HG02623 (cell line): ENCODE data around the gene NISCH.

ENCODE experiments used
- ATAC-seq: cut with Tn5 transposase; IDR thresholded peaks from one replicate; pipeline ENCODE4 v1.9.1; 2021; ENCODE audit warnings: moderate library complexity; ENCODE audit not compliant: unreplicated experiment

NISCH gene

GRCh38 chr3:52447512-52448355 is 7.7 kb upstream of the NISCH start:
- no peak for ATAC-seq

DNA sequence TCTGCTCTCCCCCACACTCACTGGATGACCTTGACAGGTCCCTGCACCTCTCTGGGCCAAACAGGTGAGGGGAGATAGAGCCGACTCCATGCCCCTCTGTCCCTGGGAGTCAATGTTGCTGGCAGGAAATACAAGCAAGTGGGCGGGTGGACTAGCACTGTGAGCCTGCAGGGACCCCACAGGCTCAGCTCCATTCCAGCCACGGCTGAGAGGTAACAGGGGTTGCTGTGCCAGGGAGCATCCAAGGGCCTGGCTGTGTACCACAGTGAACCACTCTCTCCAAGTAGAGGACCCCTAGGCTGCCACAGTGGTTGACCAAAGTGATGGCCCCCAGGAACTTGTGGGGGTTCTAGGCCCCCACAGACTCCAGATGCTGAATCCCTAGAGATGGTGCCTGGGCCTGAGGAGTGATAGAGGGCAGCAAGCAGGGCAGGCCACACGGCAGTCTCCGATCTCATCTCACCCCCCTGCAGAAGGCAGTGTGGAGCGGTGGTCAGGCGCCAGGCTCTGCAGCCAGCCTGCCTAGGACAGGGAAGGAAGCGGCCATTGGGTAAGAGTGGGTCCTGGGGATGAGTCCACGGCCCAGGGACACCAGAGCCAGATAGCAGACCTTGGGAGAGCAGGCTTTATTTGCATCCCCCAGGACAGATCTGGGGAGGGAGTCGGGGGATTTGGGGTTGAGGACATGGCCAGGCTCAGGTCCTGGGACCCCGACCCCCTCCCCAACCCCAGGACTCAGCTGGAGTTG is 4.7 kb upstream of the NISCH start:
- no peak for ATAC-seq

DNA sequence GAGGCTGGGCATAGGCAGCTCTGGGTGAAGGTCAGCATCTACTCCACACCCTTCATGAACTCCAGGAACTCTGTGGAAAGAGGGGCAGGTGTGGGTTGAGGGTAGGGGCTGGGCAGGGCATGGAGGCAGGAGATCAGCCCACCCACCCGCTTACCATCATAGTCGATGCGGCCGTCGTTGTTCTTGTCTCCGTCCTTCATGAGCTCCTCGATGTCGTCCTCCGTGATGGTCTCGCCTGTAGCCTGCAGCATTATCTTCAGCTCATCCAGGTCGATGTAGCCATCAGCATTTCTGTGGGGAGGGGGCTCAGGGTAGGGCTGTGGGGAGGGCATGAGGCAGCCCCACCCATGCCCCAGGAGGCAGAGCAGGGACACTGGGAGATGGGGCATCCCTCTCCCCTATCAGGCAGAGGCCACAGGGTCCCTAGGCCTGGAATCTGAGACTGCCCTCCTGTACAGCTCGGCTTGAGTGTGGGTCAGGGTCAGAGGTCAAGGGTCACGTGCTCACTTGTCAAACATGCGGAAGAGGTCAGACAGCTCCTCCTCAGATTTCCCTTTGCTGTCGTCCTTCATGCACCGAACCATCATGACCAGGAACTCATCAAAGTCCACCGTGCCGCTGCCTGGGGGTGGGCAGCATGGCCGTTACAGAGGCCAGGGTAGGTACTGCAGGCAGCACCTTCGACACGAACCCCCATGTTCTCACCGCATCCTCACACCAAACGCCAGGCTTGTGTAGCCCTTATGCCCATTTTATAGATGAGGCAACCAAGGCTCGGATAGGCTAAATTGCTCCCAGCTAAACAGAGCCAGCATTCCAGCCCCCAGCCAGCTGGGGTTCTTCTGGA is 3.9 kb upstream of the NISCH start:
- no peak for ATAC-seq

DNA sequence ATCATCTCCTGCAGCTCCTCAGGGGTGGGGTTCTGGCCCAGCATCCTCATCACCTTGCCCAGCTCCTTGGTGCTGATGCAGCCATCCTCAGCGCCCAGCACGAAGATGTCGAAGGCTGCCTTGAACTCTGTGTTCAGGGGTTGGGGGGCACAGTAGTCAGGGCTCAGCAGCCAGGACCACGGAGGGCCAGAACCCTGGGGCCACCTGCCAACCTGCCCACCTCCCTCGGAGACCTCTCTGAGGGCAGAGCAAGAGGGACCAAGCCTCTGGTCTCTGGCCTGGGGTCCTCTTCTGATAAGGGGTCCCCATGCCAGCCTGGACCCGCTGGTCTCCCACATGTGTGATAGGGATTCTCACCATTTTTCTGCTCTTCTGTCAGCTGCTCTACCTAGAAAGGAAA is 3.3 kb upstream of the NISCH start:
- ATAC-seq: no peak

- ATAC-seq: no peak
Measured at GRCh38 chr3:52452570-52453221, 2.7 kb upstream of the NISCH start.

DNA sequence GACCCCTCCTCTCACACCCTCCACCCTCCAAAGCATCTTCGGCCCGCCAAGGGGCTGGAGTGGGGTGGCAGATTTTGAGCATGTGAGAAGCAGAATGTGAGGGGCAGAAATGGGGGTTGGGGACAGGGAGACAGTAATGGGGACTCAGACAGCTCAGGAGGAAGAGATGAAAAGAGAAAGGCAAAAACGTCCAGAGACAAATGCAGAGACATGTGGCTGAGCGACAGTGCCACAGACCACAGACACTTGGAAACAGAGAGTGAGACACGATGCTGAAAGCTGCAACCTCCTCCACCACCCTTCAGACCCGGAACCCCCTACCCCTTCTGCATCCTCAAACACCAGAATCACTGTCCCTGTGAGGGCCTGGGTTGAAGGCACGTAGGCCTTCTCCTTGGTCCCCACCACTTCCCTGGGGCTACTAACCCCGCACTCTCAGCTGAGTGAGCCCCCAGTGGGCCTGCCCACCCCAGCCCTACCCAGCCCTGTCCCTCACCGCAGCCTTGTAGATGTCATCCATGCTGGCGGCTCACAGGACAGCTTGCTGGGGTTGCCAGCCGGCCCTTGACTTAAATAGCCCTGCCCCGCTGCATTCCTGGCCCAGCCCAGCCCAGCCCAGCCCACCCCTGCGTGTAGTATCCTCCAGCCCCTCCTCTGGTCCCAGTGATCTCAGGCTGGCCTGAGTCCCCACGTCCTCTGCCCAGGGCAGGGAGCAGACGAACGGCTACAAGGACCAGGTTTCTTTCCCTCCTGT is 1.7 kb upstream of the NISCH start, which contains the start of gene TNNC1:
TNNC1 (minus strand) TSS at position 546 of the 754 bp plus-strand sequence; CDS start at position 520, 26 bp downstream.
- ATAC-seq: no peak

DNA sequence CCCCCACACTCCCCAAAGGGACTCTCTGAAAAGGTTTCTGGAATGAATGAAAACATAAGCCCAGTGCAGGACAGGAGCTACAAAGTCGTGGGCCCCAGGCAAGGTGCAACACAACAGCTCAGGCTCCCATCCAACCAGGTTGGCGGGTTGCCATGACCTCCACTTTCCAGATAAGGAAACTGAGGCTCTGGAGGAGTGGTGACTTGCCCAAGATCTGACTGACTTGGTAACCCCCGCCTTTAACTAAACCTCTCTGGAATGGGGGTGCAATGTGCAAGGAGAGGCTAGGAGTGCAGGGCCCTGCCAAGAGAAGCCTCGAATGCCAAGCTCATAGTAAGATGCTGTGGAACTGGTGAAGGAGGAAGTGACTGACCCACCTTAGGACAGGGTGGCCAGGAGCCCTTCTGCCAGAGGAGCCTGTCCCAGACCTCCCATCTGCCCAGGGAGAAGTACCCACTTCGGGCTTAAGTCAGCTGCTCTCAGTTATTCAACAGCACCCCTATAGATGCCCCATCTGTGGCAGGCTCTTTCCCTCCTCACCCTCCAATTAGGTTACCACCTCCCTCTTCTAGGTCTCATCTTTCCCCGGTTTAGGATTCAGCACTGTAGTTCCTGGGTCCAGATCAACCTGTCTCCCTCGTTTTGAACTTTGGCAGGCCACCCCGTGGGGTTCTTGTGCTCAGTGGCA is 1.0 kb upstream of the NISCH start:
- ATAC-seq: no peak

DNA sequence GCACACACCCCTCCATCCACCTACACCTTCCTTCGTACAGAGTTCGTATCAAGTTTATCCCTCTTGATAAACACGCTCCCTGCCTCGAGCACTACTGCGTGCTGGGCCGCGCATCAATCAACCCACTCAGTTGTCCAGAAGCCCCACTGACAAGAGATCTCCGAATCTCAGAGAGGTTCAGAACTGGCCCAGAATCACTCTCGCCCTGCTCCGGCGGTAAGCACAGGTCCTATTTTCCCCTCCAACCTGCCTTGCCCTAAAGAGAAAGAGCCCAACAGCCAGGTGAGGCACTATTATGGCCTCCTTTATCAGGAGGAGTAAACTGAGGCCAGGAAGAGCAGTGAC is 494 bp upstream of the NISCH start:
- ATAC-seq: no peak

DNA sequence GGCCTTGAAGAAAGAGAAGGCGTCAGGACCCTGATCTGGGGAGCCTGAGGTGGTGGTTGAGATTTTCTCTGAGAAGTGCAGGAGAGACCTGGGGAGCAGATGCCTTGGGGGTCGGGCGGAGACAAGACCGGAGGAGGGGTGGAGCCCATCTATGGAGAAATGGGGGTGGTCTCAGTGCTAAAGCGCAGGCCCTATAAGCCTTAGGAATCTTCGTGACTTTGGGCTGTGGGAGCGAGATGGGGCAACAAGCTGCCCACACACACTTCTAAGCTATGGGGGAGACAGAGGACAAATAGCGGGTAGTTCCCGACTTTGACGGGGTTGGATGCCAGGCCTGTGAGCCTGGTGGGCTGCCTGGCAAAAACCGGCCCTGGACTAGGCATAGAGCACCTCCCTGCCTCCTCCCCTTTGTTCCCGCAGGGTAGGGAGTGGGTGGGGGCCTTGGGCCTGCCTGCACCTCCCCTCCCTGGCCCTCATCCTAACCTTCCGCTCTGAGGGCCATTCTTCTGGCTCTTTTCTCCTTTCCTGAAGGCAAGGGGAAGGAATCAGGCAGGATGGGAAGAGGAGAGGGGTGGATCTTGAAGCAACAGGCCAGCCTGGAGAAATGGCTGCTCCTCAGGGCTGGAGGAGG is 880 bp downstream of the NISCH start:
- no peak for ATAC-seq

DNA sequence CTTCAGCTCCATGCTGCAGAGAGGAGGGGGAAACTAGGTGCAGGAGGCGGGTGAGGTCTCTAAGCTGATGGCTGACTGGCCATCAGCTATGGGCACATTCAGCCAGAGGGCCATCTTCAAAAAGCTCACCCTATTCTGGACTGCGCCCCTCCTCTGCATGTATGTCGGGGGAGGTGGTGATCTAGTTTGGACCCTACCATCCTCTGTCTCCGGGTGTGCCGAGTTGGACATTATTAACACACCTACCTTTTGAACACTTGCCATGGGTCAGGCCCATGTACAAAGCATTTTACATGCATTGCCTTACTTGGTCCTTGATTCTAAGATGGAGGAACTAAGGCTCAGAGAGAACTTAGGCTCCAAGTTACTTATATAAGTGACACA is 1.4 kb downstream of the NISCH start:
- no peak for ATAC-seq

- no peak for ATAC-seq
Measured at GRCh38 chr3:52458031-52458760, 2.8 kb downstream of the NISCH start.

- ATAC-seq: no peak
Measured at GRCh38 chr3:52458770-52459545, 3.6 kb downstream of the NISCH start.

GRCh38 chr3:52461874-52462273 is 6.5 kb downstream of the NISCH start:
- no peak for ATAC-seq

- ATAC-seq: no peak
Measured at GRCh38 chr3:52463416-52463815, 8.0 kb downstream of the NISCH start.

GRCh38 chr3:52468336-52468735 is 12.9 kb downstream of the NISCH start:
- no peak for ATAC-seq

- no peak for ATAC-seq
Measured at GRCh38 chr3:52469001-52469400, 13.6 kb downstream of the NISCH start.

DNA sequence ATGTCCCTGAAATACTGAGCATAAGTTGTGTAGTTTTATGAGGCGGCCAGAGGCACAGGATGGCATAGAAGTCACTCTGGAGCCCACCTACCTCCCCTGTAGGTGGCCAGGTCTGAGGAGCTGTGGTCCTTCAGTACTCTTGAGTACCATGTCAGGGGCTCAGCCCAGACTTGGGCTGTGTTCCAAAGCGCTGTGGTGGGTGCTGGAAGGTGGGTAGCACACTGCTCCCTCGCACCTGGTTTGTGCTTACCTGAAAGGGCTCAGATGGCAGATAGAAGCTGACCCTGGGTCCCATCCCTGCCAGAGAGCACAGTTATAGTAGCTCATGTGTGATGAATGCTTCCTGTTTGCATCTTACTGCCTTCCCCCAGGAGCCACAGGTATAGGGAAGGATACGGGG is 15.5 kb downstream of the NISCH start:
- no peak for ATAC-seq
